ENCODE results near the gene CDYL2.

Gene CDYL2

DNA sequence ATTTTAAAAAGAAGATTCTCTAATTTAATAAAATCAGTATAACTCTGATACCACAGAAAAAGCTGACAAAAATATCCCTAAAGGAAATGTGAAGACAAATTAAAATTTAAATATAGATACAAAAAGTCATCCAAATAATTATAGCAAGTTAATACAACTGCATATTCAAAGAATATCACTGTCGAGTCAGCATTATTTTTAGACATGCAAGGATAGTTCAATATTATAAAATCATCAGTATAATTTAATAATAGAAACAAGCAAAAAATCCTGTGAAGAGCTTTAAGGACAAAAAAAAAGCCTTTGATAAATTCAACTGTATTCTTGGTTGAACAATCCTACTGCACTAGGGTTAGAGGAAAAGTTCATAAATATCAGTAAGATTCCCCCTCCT lies 21.0 kb upstream of the CDYL2 start:
- Histone ChIP-seq H3K27ac (replicated peaks; ENCODE audit: low read length) (no peak overlapping the region), H2BK12ac (ENCODE audit: low read length) (no peak overlapping the region), H3K9me3 (replicated peaks in 1 of 2; ENCODE audit: control insufficient read depth in 2 of 2, insufficient read depth in 1 of 2, low read depth in 1 of 2, low read length in 2 of 2) (no peaks in the 10 kb centered on the region), H2AFZ (ENCODE audit: low read length) (no peak overlapping the region), H3K4me3 (ENCODE audit: low read length in 2 of 2) (no peak overlapping the region), H2BK120ac (ENCODE audit: low read depth, low read length) (no peak overlapping the region), H2AK5ac (ENCODE audit: low read depth, low read length) (no peak overlapping the region), H3K18ac (ENCODE audit: low read length) (no peak overlapping the region), H3K9ac (ENCODE audit: low read depth, low read length, poor library complexity) (no peak overlapping the region), H3K79me1 (ENCODE audit: low read depth, low read length) (no peaks in the 10 kb centered on the region), H4K8ac (ENCODE audit: low read depth, low read length) (no peak overlapping the region), H2BK15ac (ENCODE audit: low read length) (no peak overlapping the region), H3K27me3 (ENCODE audit: control insufficient read depth in 3 of 3, insufficient read depth in 3 of 3, low read depth in 1 of 3, low read length in 3 of 3) (no peaks in the 10 kb centered on the region), H3K4me1 (ENCODE audit: control insufficient read depth in 2 of 2, insufficient read depth in 1 of 2, low read depth in 1 of 2, low read length in 2 of 2) (no peaks in the 10 kb centered on the region), H4K91ac (ENCODE audit: low read depth, low read length, poor library complexity) (no peak overlapping the region), H3K4ac (ENCODE audit: low read length) (no peak overlapping the region), H3K36me3 (replicated peaks in 1 of 2; ENCODE audit: control insufficient read depth in 2 of 2, insufficient read depth in 2 of 2, low read length in 2 of 2) (no peaks in the 10 kb centered on the region), H3K23ac (ENCODE audit: low read depth, low read length, poor library complexity) (no peak overlapping the region), H2BK5ac (ENCODE audit: low read length) (no peak overlapping the region), H3K4me2 (ENCODE audit: insufficient read depth, low read length, poor library complexity, severe bottlenecking) (no peak overlapping the region), H3K14ac (ENCODE audit: low read length) (no peak overlapping the region)
- no CpG with 5 or more reads among the region's 1 CpG for WGBS, 2 donors (ENCODE audit: extremely low coverage in 2 of 2, insufficient read length in 2 of 2, insufficient replicate concordance in 1 of 2)
- no peak for DNase-seq (ENCODE audit: low spot score)

GRCh38 chr16:80824623-80825364 lies 20.4 kb upstream of the CDYL2 start:
- Histone ChIP-seq H3K23ac (ENCODE audit: low read depth, low read length, poor library complexity) (no peak overlapping the region), H3K36me3 (replicated peaks in 1 of 2; ENCODE audit: control insufficient read depth in 2 of 2, insufficient read depth in 2 of 2, low read length in 2 of 2) (no peaks in the 10 kb centered on the region), H2BK12ac (ENCODE audit: low read length) (no peak overlapping the region), H2BK15ac (ENCODE audit: low read length) (no peak overlapping the region), H4K8ac (ENCODE audit: low read depth, low read length) (no peak overlapping the region), H3K4me2 (ENCODE audit: insufficient read depth, low read length, poor library complexity, severe bottlenecking) (no peak overlapping the region), H2BK5ac (ENCODE audit: low read length) (no peak overlapping the region), H4K91ac (ENCODE audit: low read depth, low read length, poor library complexity) (no peak overlapping the region), H3K4me3 (ENCODE audit: low read length in 2 of 2) (no peak overlapping the region), H2AFZ (ENCODE audit: low read length) (no peak overlapping the region), H3K79me1 (ENCODE audit: low read depth, low read length) (no peaks in the 10 kb centered on the region), H3K9me3 (replicated peaks in 1 of 2; ENCODE audit: control insufficient read depth in 2 of 2, insufficient read depth in 1 of 2, low read depth in 1 of 2, low read length in 2 of 2) (no peaks in the 10 kb centered on the region), H2AK5ac (ENCODE audit: low read depth, low read length) (no peak overlapping the region), H3K9ac (ENCODE audit: low read depth, low read length, poor library complexity) (no peak overlapping the region), H3K18ac (ENCODE audit: low read length) (no peak overlapping the region), H2BK120ac (ENCODE audit: low read depth, low read length) (no peak overlapping the region), H3K27ac (replicated peaks; ENCODE audit: low read length) (no peak overlapping the region), H3K14ac (ENCODE audit: low read length) (no peak overlapping the region), H3K4me1 (ENCODE audit: control insufficient read depth in 2 of 2, insufficient read depth in 1 of 2, low read depth in 1 of 2, low read length in 2 of 2) (no peaks in the 10 kb centered on the region), H3K27me3 (ENCODE audit: control insufficient read depth in 3 of 3, insufficient read depth in 3 of 3, low read depth in 1 of 3, low read length in 3 of 3) (no peaks in the 10 kb centered on the region), H3K4ac (ENCODE audit: low read length) (no peak overlapping the region)
- WGBS, 2 donors (ENCODE audit: extremely low coverage in 2 of 2, insufficient read length in 2 of 2, insufficient replicate concordance in 1 of 2) = no CpG with 5 or more reads among the region's 5 CpGs
- peak; percentile 59 for DNase-seq (ENCODE audit: low spot score)

GRCh38 chr16:80819988-80820387 lies 15.6 kb upstream of the CDYL2 start:
- no CpG with 5 or more reads among the region's 2 CpGs for WGBS, 2 donors (ENCODE audit: extremely low coverage in 2 of 2, insufficient read length in 2 of 2, insufficient replicate concordance in 1 of 2)
- H3K9me3 ChIP-seq (replicated peaks in 1 of 2; ENCODE audit: control insufficient read depth in 2 of 2, insufficient read depth in 1 of 2, low read depth in 1 of 2, low read length in 2 of 2) = no peaks in the 10 kb centered on the region
- no peak overlapping the region for H2AK5ac ChIP-seq (ENCODE audit: low read depth, low read length)
- H3K27me3 ChIP-seq (ENCODE audit: control insufficient read depth in 3 of 3, insufficient read depth in 3 of 3, low read depth in 1 of 3, low read length in 3 of 3) = no peaks in the 10 kb centered on the region
- H3K9ac ChIP-seq (ENCODE audit: low read depth, low read length, poor library complexity) = no peak overlapping the region
- H3K4me3 ChIP-seq (ENCODE audit: low read length in 2 of 2) = no peak overlapping the region
- H2BK5ac ChIP-seq (ENCODE audit: low read length) = no peak overlapping the region
- H3K23ac ChIP-seq (ENCODE audit: low read depth, low read length, poor library complexity) = no peak overlapping the region
- no peak overlapping the region for H2BK15ac ChIP-seq (ENCODE audit: low read length)
- H3K14ac ChIP-seq (ENCODE audit: low read length) = no peak overlapping the region
- H3K36me3 ChIP-seq (replicated peaks in 1 of 2; ENCODE audit: control insufficient read depth in 2 of 2, insufficient read depth in 2 of 2, low read length in 2 of 2) = no peaks in the 10 kb centered on the region
- H2AFZ ChIP-seq (ENCODE audit: low read length) = no peak overlapping the region
- no peak overlapping the region for H3K4ac ChIP-seq (ENCODE audit: low read length)
- no peak overlapping the region for H2BK120ac ChIP-seq (ENCODE audit: low read depth, low read length)
- H4K8ac ChIP-seq (ENCODE audit: low read depth, low read length) = no peak overlapping the region
- H3K18ac ChIP-seq (ENCODE audit: low read length) = no peak overlapping the region
- H3K27ac ChIP-seq (replicated peaks; ENCODE audit: low read length) = no peak overlapping the region
- H2BK12ac ChIP-seq (ENCODE audit: low read length) = no peak overlapping the region
- H3K79me1 ChIP-seq (ENCODE audit: low read depth, low read length) = no peaks in the 10 kb centered on the region
- no peak overlapping the region for H4K91ac ChIP-seq (ENCODE audit: low read depth, low read length, poor library complexity)
- no peaks in the 10 kb centered on the region for H3K4me1 ChIP-seq (ENCODE audit: control insufficient read depth in 2 of 2, insufficient read depth in 1 of 2, low read depth in 1 of 2, low read length in 2 of 2)
- no peak for DNase-seq (ENCODE audit: low spot score)
- no peak overlapping the region for H3K4me2 ChIP-seq (ENCODE audit: insufficient read depth, low read length, poor library complexity, severe bottlenecking)

DNA sequence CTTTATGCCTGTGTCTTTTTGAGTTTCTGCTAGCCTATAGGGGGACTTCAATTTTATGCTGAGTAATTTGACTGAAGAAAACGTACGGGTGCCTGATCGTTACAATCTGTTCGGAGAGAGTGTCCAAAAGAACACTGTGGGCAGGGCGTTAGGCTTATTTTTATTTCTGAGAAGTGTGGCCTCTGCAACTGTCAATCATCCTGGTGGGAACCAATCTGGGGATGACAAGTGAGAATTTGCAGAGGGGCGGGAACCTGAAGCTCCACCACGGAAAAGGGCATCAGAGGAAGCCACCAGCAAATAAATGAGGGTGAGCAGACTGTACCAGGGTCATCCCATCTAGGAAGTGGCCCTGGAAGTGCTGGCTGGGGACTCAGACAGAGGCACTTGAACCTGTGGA lies 12.0 kb upstream of the CDYL2 start:
- Histone ChIP-seq H2AK5ac (ENCODE audit: low read depth, low read length) (no peak overlapping the region), H4K91ac (ENCODE audit: low read depth, low read length, poor library complexity) (no peak overlapping the region), H3K27ac (replicated peaks; ENCODE audit: low read length) (no peak overlapping the region), H2BK12ac (ENCODE audit: low read length) (no peak overlapping the region), H3K27me3 (ENCODE audit: control insufficient read depth in 3 of 3, insufficient read depth in 3 of 3, low read depth in 1 of 3, low read length in 3 of 3) (no peaks in the 10 kb centered on the region), H3K4ac (ENCODE audit: low read length) (no peak overlapping the region), H3K23ac (ENCODE audit: low read depth, low read length, poor library complexity) (no peak overlapping the region), H3K14ac (ENCODE audit: low read length) (no peak overlapping the region), H3K9me3 (replicated peaks in 1 of 2; ENCODE audit: control insufficient read depth in 2 of 2, insufficient read depth in 1 of 2, low read depth in 1 of 2, low read length in 2 of 2) (no peaks in the 10 kb centered on the region), H2BK15ac (ENCODE audit: low read length) (no peak overlapping the region), H3K4me2 (ENCODE audit: insufficient read depth, low read length, poor library complexity, severe bottlenecking) (no peak overlapping the region), H3K4me1 (ENCODE audit: control insufficient read depth in 2 of 2, insufficient read depth in 1 of 2, low read depth in 1 of 2, low read length in 2 of 2) (no peaks in the 10 kb centered on the region), H4K8ac (ENCODE audit: low read depth, low read length) (no peak overlapping the region), H3K4me3 (ENCODE audit: low read length in 2 of 2) (no peak overlapping the region), H2BK5ac (ENCODE audit: low read length) (no peak overlapping the region), H2BK120ac (ENCODE audit: low read depth, low read length) (no peak overlapping the region), H2AFZ (ENCODE audit: low read length) (no peak overlapping the region), H3K18ac (ENCODE audit: low read length) (no peak overlapping the region), H3K79me1 (ENCODE audit: low read depth, low read length) (no peaks in the 10 kb centered on the region), H3K9ac (ENCODE audit: low read depth, low read length, poor library complexity) (no peak overlapping the region), H3K36me3 (replicated peaks in 1 of 2; ENCODE audit: control insufficient read depth in 2 of 2, insufficient read depth in 2 of 2, low read length in 2 of 2) (no peaks in the 10 kb centered on the region)
- no peak for DNase-seq (ENCODE audit: low spot score)
- no CpG with 5 or more reads among the region's 7 CpGs for WGBS, 2 donors (ENCODE audit: extremely low coverage in 2 of 2, insufficient read length in 2 of 2, insufficient replicate concordance in 1 of 2)

Data from neuronal stem cell (in vitro differentiated cells).